ENCODE data around the gene ALK.

- TF ChIP-seq, protein P1, sequence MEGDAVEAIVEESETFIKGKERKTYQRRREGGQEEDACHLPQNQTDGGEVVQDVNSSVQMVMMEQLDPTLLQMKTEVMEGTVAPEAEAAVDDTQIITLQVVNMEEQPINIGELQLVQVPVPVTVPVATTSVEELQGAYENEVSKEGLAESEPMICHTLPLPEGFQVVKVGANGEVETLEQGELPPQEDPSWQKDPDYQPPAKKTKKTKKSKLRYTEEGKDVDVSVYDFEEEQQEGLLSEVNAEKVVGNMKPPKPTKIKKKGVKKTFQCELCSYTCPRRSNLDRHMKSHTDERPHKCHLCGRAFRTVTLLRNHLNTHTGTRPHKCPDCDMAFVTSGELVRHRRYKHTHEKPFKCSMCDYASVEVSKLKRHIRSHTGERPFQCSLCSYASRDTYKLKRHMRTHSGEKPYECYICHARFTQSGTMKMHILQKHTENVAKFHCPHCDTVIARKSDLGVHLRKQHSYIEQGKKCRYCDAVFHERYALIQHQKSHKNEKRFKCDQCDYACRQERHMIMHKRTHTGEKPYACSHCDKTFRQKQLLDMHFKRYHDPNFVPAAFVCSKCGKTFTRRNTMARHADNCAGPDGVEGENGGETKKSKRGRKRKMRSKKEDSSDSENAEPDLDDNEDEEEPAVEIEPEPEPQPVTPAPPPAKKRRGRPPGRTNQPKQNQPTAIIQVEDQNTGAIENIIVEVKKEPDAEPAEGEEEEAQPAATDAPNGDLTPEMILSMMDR (IDR thresholded peaks at IDR 0.05) = no peak
- TF ChIP-seq POLR2A (IDR thresholded peaks at IDR 0.05) = no peak
Observed at GRCh38 chr2:29345236-29345635, 576.1 kb downstream of the ALK start.
